Measurements from ENCODE around the gene KRT40.

KRT40 gene

GRCh38 chr17:40950176-40950575 is 34.0 kb downstream of the KRT40 start:
- Histone ChIP-seq H3K9ac (ENCODE audit: low read length) (no peak overlapping the region), H3K27ac (ENCODE audit: low read length) (no peak overlapping the region), H3K27me3 (ENCODE audit: control insufficient read depth, insufficient read depth, low read length) (no peaks in the 10 kb centered on the region), H3K4me1 (ENCODE audit: control insufficient read depth, low read depth, low read length) (no peaks in the 10 kb centered on the region), H3K9me3 (ENCODE audit: control insufficient read depth, low read depth, low read length) (no peaks in the 10 kb centered on the region), H3K4me3 (ENCODE audit: low read length) (no peak overlapping the region), H3K36me3 (ENCODE audit: control insufficient read depth, low read depth, low read length) (no peaks in the 10 kb centered on the region)

DNA sequence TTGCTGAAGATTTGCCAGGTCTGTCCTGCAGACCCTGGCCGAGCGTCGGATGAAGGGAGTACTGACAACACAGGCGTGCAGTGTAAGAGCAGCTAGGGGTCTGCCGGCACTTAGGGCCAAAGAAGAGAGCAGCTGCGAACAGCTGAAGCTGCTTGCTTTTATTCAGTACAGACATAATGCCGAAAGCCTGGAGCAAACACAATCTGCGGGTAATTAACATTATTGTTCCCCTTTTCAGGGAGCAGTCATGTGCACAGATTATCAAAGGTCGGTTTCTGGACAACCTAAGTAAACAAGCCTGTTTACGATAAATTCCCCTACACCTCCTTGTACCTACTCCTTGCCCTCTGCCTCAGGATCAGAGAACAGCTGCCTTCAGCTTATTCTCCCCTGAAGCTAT is 34.7 kb downstream of the KRT40 start:
- H3K4me3 ChIP-seq (ENCODE audit: low read length): no peak overlapping the region
- no peaks in the 10 kb centered on the region for H3K9me3 ChIP-seq (ENCODE audit: control insufficient read depth, low read depth, low read length)
- H3K9ac ChIP-seq (ENCODE audit: low read length): no peak overlapping the region
- no peaks in the 10 kb centered on the region for H3K27me3 ChIP-seq (ENCODE audit: control insufficient read depth, insufficient read depth, low read length)
- H3K4me1 ChIP-seq (ENCODE audit: control insufficient read depth, low read depth, low read length): no peaks in the 10 kb centered on the region
- no peak overlapping the region for H3K27ac ChIP-seq (ENCODE audit: low read length)
- no peaks in the 10 kb centered on the region for H3K36me3 ChIP-seq (ENCODE audit: control insufficient read depth, low read depth, low read length)

- no peak overlapping the region for H3K9ac ChIP-seq (ENCODE audit: low read length)
- H3K27me3 ChIP-seq (ENCODE audit: control insufficient read depth, insufficient read depth, low read length): no peaks in the 10 kb centered on the region
Measured at GRCh38 chr17:40947929-40948328, 36.2 kb downstream of the KRT40 start.

GRCh38 chr17:40945414-40945813 is 38.7 kb downstream of the KRT40 start:
- Histone ChIP-seq H3K27me3 (ENCODE audit: control insufficient read depth, insufficient read depth, low read length) (no peaks in the 10 kb centered on the region), H3K9me3 (ENCODE audit: control insufficient read depth, low read depth, low read length) (no peaks in the 10 kb centered on the region), H3K4me1 (ENCODE audit: control insufficient read depth, low read depth, low read length) (no peaks in the 10 kb centered on the region), H3K27ac (ENCODE audit: low read length) (no peak overlapping the region), H3K36me3 (ENCODE audit: control insufficient read depth, low read depth, low read length) (no peaks in the 10 kb centered on the region), H3K9ac (ENCODE audit: low read length) (no peak overlapping the region), H3K4me3 (ENCODE audit: low read length) (no peak overlapping the region)

More at GRCh38 chr17:40947929-40948328, 36.2 kb downstream of the KRT40 start:
- Histone ChIP-seq H3K36me3 (ENCODE audit: control insufficient read depth, low read depth, low read length) (no peaks in the 10 kb centered on the region), H3K9me3 (ENCODE audit: control insufficient read depth, low read depth, low read length) (no peaks in the 10 kb centered on the region), H3K4me3 (ENCODE audit: low read length) (no peak overlapping the region), H3K27ac (ENCODE audit: low read length) (no peak overlapping the region), H3K4me1 (ENCODE audit: control insufficient read depth, low read depth, low read length) (no peaks in the 10 kb centered on the region)

- no peaks in the 10 kb centered on the region for H3K36me3 ChIP-seq (ENCODE audit: control insufficient read depth, low read depth, low read length)
- H3K27me3 ChIP-seq (ENCODE audit: control insufficient read depth, insufficient read depth, low read length): no peaks in the 10 kb centered on the region
- H3K4me3 ChIP-seq (ENCODE audit: low read length): no peak overlapping the region
- H3K27ac ChIP-seq (ENCODE audit: low read length): no peak overlapping the region
- H3K9ac ChIP-seq (ENCODE audit: low read length): no peak overlapping the region
- H3K9me3 ChIP-seq (ENCODE audit: control insufficient read depth, low read depth, low read length): no peaks in the 10 kb centered on the region
- no peaks in the 10 kb centered on the region for H3K4me1 ChIP-seq (ENCODE audit: control insufficient read depth, low read depth, low read length)
Measured at GRCh38 chr17:40944531-40944930, 39.6 kb downstream of the KRT40 start.

DNA sequence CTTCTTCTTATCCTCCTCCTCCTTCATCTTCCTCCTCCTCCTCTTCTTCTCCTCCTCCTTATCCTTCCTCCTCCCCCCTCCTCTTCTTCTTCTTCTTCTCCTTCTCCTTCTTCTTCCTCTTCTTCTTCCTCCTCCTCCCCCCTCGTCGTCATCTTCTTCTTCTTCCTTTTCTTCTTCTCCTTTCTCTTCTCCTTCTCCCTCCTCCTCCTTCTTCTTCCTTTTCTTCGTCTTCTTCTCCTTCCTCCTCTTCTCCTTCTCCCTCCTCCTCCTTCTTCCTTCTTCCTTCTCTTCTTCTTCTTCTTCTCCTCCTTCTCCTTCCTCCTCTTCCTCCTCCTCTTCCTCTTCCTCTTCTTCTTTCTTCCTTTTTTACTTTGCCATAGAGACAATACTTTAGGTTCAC is 41.6 kb downstream of the KRT40 start:
- Histone ChIP-seq H3K27me3 (ENCODE audit: control insufficient read depth, insufficient read depth, low read length) (no peaks in the 10 kb centered on the region), H3K4me3 (ENCODE audit: low read length) (no peak overlapping the region), H3K4me1 (ENCODE audit: control insufficient read depth, low read depth, low read length) (peaks cover 2% of the 10 kb centered on the region), H3K9me3 (ENCODE audit: control insufficient read depth, low read depth, low read length) (no peaks in the 10 kb centered on the region), H3K36me3 (ENCODE audit: control insufficient read depth, low read depth, low read length) (no peaks in the 10 kb centered on the region), H3K27ac (ENCODE audit: low read length) (no peak overlapping the region), H3K9ac (ENCODE audit: low read length) (no peak overlapping the region)

GRCh38 chr17:40940266-40940665 is 43.9 kb downstream of the KRT40 start:
- Histone ChIP-seq H3K9me3 (ENCODE audit: control insufficient read depth, low read depth, low read length) (no peaks in the 10 kb centered on the region), H3K4me1 (ENCODE audit: control insufficient read depth, low read depth, low read length) (peaks cover 12% of the 10 kb centered on the region), H3K27ac (ENCODE audit: low read length) (no peak overlapping the region), H3K4me3 (ENCODE audit: low read length) (no peak overlapping the region), H3K27me3 (ENCODE audit: control insufficient read depth, insufficient read depth, low read length) (no peaks in the 10 kb centered on the region), H3K9ac (ENCODE audit: low read length) (no peak overlapping the region), H3K36me3 (ENCODE audit: control insufficient read depth, low read depth, low read length) (no peaks in the 10 kb centered on the region)

DNA sequence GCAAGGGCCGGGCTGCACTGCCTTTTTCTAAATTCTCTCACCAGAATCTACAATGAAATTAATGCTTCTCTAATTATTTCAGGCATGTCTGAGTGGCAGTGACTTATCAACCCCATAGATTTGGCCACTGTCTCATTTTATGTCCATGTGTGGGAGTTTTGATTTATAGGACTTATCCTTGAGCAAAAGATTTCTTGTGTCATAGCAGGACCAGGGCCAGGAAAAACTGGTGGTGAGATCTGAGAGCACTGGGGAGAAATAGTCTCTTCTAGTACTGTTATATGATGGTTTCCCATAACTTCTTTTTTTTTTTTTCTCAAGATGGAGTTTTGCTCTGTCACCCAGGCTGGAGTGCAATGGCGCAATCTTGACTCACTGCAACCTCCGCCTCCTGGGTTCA is 45.1 kb downstream of the KRT40 start:
- Histone ChIP-seq H3K27ac (ENCODE audit: low read length) (no peak overlapping the region), H3K36me3 (ENCODE audit: control insufficient read depth, low read depth, low read length) (no peaks in the 10 kb centered on the region), H3K9me3 (ENCODE audit: control insufficient read depth, low read depth, low read length) (no peaks in the 10 kb centered on the region), H3K4me1 (ENCODE audit: control insufficient read depth, low read depth, low read length) (peaks cover 12% of the 10 kb centered on the region), H3K4me3 (ENCODE audit: low read length) (no peak overlapping the region), H3K27me3 (ENCODE audit: control insufficient read depth, insufficient read depth, low read length) (no peaks in the 10 kb centered on the region), H3K9ac (ENCODE audit: low read length) (no peak overlapping the region)

- no peak within 1 kb of the TSS for H3K4me3 ChIP-seq (ENCODE audit: low read length)
- H3K27ac ChIP-seq (ENCODE audit: low read length): no peak within 1 kb of the TSS
- no peaks in the 10 kb centered on the region for H3K36me3 ChIP-seq (ENCODE audit: control insufficient read depth, low read depth, low read length)
- no peaks in the 10 kb centered on the region for H3K27me3 ChIP-seq (ENCODE audit: control insufficient read depth, insufficient read depth, low read length)
- no peak within 1 kb of the TSS for H3K9ac ChIP-seq (ENCODE audit: low read length)
- no peaks in the 10 kb centered on the region for H3K9me3 ChIP-seq (ENCODE audit: control insufficient read depth, low read depth, low read length)
- peaks cover 12% of the 10 kb centered on the region for H3K4me1 ChIP-seq (ENCODE audit: control insufficient read depth, low read depth, low read length)
Measured at GRCh38 chr17:40937384-40937819, 46.7 kb downstream of the KRT40 start, which contains the start of gene KRT23. KRT23 (minus strand) TSS chr17:40937646; CDS start chr17:40936603, 1,043 bp downstream.

- H3K9ac ChIP-seq (ENCODE audit: low read length): no peak overlapping the region
Measured at GRCh38 chr17:40936976-40937375, 47.1 kb downstream of the KRT40 start.

DNA sequence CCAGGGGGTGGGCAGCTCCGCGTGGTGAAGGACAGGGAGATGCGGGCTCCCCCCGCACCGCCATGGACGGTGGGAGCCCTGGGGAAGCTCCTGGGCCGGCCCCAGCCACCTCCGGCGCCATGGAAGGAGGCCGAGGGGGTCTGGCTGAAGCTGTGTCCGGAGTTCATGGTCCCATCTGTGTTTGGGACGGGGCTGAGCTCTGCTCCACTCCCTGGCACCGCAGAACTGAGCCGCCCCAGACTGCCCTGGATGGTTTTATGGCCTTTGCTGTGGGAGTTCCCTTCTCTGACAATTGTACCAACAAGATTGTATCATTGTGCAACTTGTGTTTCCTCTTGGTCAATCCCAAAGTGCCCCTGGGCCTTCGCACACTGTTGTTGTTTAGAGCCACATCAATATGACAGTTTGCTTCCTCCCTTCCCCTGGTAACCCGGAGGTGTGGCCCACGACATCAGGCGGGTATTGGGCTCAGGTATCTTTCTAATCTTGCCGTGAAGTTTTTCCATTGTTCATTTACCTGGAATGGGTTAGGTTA is 47.6 kb downstream of the KRT40 start:
- Histone ChIP-seq H3K4me3 (ENCODE audit: low read length) (no peak overlapping the region), H3K9me3 (ENCODE audit: control insufficient read depth, low read depth, low read length) (no peaks in the 10 kb centered on the region), H3K9ac (ENCODE audit: low read length) (no peak overlapping the region), H3K4me1 (ENCODE audit: control insufficient read depth, low read depth, low read length) (peaks cover 12% of the 10 kb centered on the region), H3K36me3 (ENCODE audit: control insufficient read depth, low read depth, low read length) (no peaks in the 10 kb centered on the region), H3K27ac (ENCODE audit: low read length) (no peak overlapping the region), H3K27me3 (ENCODE audit: control insufficient read depth, insufficient read depth, low read length) (no peaks in the 10 kb centered on the region)

More at GRCh38 chr17:40936976-40937375, 47.1 kb downstream of the KRT40 start:
- Histone ChIP-seq H3K9me3 (ENCODE audit: control insufficient read depth, low read depth, low read length) (no peaks in the 10 kb centered on the region), H3K36me3 (ENCODE audit: control insufficient read depth, low read depth, low read length) (no peaks in the 10 kb centered on the region), H3K4me3 (ENCODE audit: low read length) (no peak overlapping the region), H3K27me3 (ENCODE audit: control insufficient read depth, insufficient read depth, low read length) (no peaks in the 10 kb centered on the region), H3K4me1 (ENCODE audit: control insufficient read depth, low read depth, low read length) (peaks cover 12% of the 10 kb centered on the region), H3K27ac (ENCODE audit: low read length) (no peak overlapping the region)

DNA sequence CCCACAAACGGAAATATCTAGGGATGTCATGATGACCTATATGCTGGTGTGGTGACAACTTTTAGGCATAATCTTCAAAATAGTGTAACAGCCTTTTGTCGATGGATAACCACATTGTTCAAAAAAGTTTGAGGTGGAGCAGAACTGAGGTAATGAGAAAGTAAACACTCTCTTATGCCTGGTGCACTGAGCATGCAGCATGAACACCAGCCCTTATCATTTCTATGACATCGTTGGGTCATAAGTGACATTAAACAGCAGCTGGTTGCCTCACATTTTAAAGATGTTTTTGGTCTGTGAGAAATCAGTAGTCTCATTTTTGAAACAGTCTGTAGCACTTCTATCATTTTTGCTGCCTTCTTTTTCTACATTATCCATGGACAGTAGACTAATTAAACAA is 48.5 kb downstream of the KRT40 start:
- Histone ChIP-seq H3K4me3 (ENCODE audit: low read length) (no peak overlapping the region), H3K4me1 (ENCODE audit: control insufficient read depth, low read depth, low read length) (peaks cover 12% of the 10 kb centered on the region), H3K27me3 (ENCODE audit: control insufficient read depth, insufficient read depth, low read length) (no peaks in the 10 kb centered on the region)

More for the DNA sequence above, 48.5 kb downstream of the KRT40 start:
- Histone ChIP-seq H3K9me3 (ENCODE audit: control insufficient read depth, low read depth, low read length) (no peaks in the 10 kb centered on the region), H3K27ac (ENCODE audit: low read length) (no peak overlapping the region), H3K9ac (ENCODE audit: low read length) (no peak overlapping the region), H3K36me3 (ENCODE audit: control insufficient read depth, low read depth, low read length) (no peaks in the 10 kb centered on the region)
